Hepatocyte (in vitro differentiated cells): Measurements from ENCODE around the gene KDELR3. TPM values are rescaled to one million over a fixed set of nuclear protein-coding genes. Genes with fewer than 3 reads are reported as not detected.

Experiments
- DNase-seq: peaks from one replicate; pipeline ENCODE4 v3.0.0-alpha.2; 2016; ENCODE audit warnings: low spot score
- H2AFZ ChIP-seq: fragments of 200-600 bp; sonication (generic); 2 replicates; pipeline ENCODE4 v1.6.0; 2016; ENCODE audit warnings: antibody characterized with exemption, mild to moderate bottlenecking
- H3K27ac ChIP-seq: fragments of 200-600 bp; sonication (generic); 2 replicates; pipeline ENCODE4 v1.5.1; 2016; ENCODE audit warnings: mild to moderate bottlenecking
- H3K27me3 ChIP-seq: fragments of 200-600 bp; sonication (generic); 2 replicates; pipeline ENCODE4 v1.6.1; 2016
- H3K36me3 ChIP-seq: fragments of 200-600 bp; sonication (generic); replicated peaks from 2 replicates; pipeline ENCODE4 v1.5.1; 2016; ENCODE audit warnings: low read depth; ENCODE audit not compliant: insufficient read depth
- H3K4me1 ChIP-seq: fragments of 200-600 bp; sonication (generic); 2 replicates; pipeline ENCODE4 v1.5.1; 2016; ENCODE audit warnings: mild to moderate bottlenecking, moderate library complexity; ENCODE audit not compliant: insufficient read depth
- H3K4me2 ChIP-seq: fragments of 200-600 bp; sonication (generic); 2 replicates; pipeline ENCODE4 v1.6.0; 2016
- H3K4me3 ChIP-seq: fragments of 200-600 bp; sonication (generic); 2 replicates; pipeline ENCODE4 v1.5.1; 2016; ENCODE audit warnings: mild to moderate bottlenecking
- H3K79me2 ChIP-seq: fragments of 200-600 bp; sonication (generic); 2 replicates; pipeline ENCODE4 v1.6.0; 2017; ENCODE audit warnings: mild to moderate bottlenecking
- H3K9me2 ChIP-seq: fragments of 200-600 bp; sonication (generic); replicated peaks from 2 replicates; pipeline ENCODE4 v1.6.0; 2017; ENCODE audit warnings: mild to moderate bottlenecking; ENCODE audit not compliant: insufficient read depth
- H3K9me3 ChIP-seq: fragments of 200-600 bp; sonication (generic); 2 replicates; pipeline ENCODE4 v1.5.1; 2016; ENCODE audit warnings: low read depth, mild to moderate bottlenecking
- H4K20me1 ChIP-seq: fragments of 200-600 bp; sonication (generic); 2 replicates; pipeline ENCODE4 v1.6.0; 2016; ENCODE audit warnings: mild to moderate bottlenecking; ENCODE audit not compliant: insufficient read depth, poor library complexity, severe bottlenecking
- EZH2 ChIP-seq: fragments of 200-600 bp; sonication (generic); IDR thresholded peaks from 2 replicates; pipeline ENCODE4 v1.6.1; 2016; ENCODE audit warnings: antibody characterized with exemption, mild to moderate bottlenecking, borderline replicate concordance
- EZH2phosphoT487 ChIP-seq: fragments of 200-600 bp; sonication (generic); IDR thresholded peaks from one replicate; pipeline ENCODE4 v1.6.1; 2018; ENCODE audit warnings: antibody characterized with exemption, mild to moderate bottlenecking, low read depth, moderate library complexity; ENCODE audit not compliant: unreplicated experiment, severe bottlenecking
- WGBS: methylation state at CpG from one replicate; pipeline ENCODE4 v1.1.6; 2016; ENCODE audit warnings: low lambda C conversion rate; ENCODE audit errors: missing lambda C conversion rate; 5-methylcytosine and 5-hydroxymethylcytosine counted together
- polyA plus RNA-seq: library from polyadenylated mRNA; unstranded; fragments of >200 nt; fragmentation: Nextera tagmentation; extraction: Ambion mirVana; gene quantifications from 2 replicates; pipeline ENCODE4 v1.2.1, GENCODE V29; 2016
- total RNA-seq: library from RNA; depleted of rRNA; stranded (reverse); fragments of >200 nt; gene quantifications from 2 replicates; pipeline ENCODE4 v1.2.3, GENCODE V29; 2014
- TF ChIP-seq, protein P1 (sequence below): fragments of 200-600 bp; sonication (generic); IDR thresholded peaks from 2 replicates; pipeline ENCODE4 v1.5.1; 2016; ENCODE audit warnings: antibody characterized with exemption, mild to moderate bottlenecking; ENCODE audit not compliant: poor library complexity

Gene KDELR3
- total and polyA plus RNA-seq, 2 experiments from 2014 or later = 92.4 to 171 TPM

GRCh38 chr22:38461057-38461413 is 6.9 kb upstream of the KDELR3 start:
- H3K36me3 ChIP-seq = no peaks in the 10 kb centered on the region
- H3K9me3 ChIP-seq = no peaks in the 10 kb centered on the region
- H3K4me3 ChIP-seq = no peak overlapping the region
- peaks cover 11% of the 10 kb centered on the region for H3K4me1 ChIP-seq
- no peak overlapping the region for H3K27ac ChIP-seq
- peak overlapping the region; percentile 81 for H3K4me2 ChIP-seq
- no peaks in the 10 kb centered on the region for H4K20me1 ChIP-seq
- no peak for DNase-seq
- WGBS = 57% methylated on average over 9 of the region's 9 CpGs
- TF ChIP-seq EZH2 (no peak), EZH2phosphoT487 (no peak)
- TF ChIP-seq, protein P1, sequence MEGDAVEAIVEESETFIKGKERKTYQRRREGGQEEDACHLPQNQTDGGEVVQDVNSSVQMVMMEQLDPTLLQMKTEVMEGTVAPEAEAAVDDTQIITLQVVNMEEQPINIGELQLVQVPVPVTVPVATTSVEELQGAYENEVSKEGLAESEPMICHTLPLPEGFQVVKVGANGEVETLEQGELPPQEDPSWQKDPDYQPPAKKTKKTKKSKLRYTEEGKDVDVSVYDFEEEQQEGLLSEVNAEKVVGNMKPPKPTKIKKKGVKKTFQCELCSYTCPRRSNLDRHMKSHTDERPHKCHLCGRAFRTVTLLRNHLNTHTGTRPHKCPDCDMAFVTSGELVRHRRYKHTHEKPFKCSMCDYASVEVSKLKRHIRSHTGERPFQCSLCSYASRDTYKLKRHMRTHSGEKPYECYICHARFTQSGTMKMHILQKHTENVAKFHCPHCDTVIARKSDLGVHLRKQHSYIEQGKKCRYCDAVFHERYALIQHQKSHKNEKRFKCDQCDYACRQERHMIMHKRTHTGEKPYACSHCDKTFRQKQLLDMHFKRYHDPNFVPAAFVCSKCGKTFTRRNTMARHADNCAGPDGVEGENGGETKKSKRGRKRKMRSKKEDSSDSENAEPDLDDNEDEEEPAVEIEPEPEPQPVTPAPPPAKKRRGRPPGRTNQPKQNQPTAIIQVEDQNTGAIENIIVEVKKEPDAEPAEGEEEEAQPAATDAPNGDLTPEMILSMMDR = no peak
- no peaks in the 10 kb centered on the region for H3K9me2 ChIP-seq
- peaks cover 6% of the 10 kb centered on the region for H3K27me3 ChIP-seq
- no peak overlapping the region for H2AFZ ChIP-seq
- no peaks in the 10 kb centered on the region for H3K79me2 ChIP-seq

- DNase-seq = peak; percentile 92
- Histone ChIP-seq H3K4me2 (peak overlapping the region; percentile 81), H3K36me3 (no peaks in the 10 kb centered on the region), H3K4me1 (peaks cover 11% of the 10 kb centered on the region), H3K79me2 (no peaks in the 10 kb centered on the region), H3K4me3 (no peak overlapping the region), H3K9me3 (no peaks in the 10 kb centered on the region), H3K27me3 (peaks cover under 1% of the 10 kb centered on the region), H3K27ac (no peak overlapping the region), H4K20me1 (no peaks in the 10 kb centered on the region), H3K9me2 (no peaks in the 10 kb centered on the region), H2AFZ (no peak overlapping the region)
- TF ChIP-seq EZH2 = no peak
- no peak for TF ChIP-seq EZH2phosphoT487
- TF ChIP-seq, protein P1 = no peak
- 16% methylated on average over 51 of the region's 51 CpGs for WGBS
Observed at GRCh38 chr22:38461414-38462081, 6.3 kb upstream of the KDELR3 start.

- peaks cover 11% of the 10 kb centered on the region for H3K4me1 ChIP-seq
- peak; percentile 74 for DNase-seq
- H3K9me2 ChIP-seq = no peaks in the 10 kb centered on the region
- TF ChIP-seq EZH2 (no peak), EZH2phosphoT487 (no peak)
- TF ChIP-seq, protein P1 = no peak
- H3K79me2 ChIP-seq = no peaks in the 10 kb centered on the region
- no peaks in the 10 kb centered on the region for H3K9me3 ChIP-seq
- no peak overlapping the region for H3K27ac ChIP-seq
- no peak overlapping the region for H3K4me3 ChIP-seq
- peak overlapping the region; percentile 64 for H2AFZ ChIP-seq
- peak overlapping the region; percentile 72 for H3K4me2 ChIP-seq
- no peaks in the 10 kb centered on the region for H3K27me3 ChIP-seq
- 29% methylated on average over 25 of the region's 28 CpGs for WGBS
- no peaks in the 10 kb centered on the region for H4K20me1 ChIP-seq
- no peaks in the 10 kb centered on the region for H3K36me3 ChIP-seq
Observed at GRCh38 chr22:38462960-38463784, 4.7 kb upstream of the KDELR3 start.
